ENCODE data around the gene HSF2BP.

HSF2BP gene

DNA sequence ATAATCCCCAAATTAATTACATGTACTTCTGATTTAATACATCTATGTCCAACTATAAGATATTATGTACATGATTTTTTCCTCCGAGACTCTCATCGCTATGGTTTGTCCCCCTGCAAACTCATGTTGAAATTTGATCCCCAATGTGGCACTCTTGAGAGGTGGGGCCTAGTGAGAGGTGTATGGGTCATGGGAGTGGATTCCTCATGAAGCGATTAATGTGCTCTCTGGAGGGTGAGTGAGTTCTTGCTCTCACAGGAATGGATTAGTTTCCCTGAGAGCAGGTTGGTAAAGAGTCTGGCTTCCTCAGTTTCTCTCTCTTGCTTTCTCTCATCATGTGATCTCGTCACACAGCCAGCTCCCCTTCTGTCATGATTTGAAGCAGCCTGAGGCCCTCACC is 16.1 kb downstream of the HSF2BP start:
- no peak overlapping the region for H3K4me3 ChIP-seq (ENCODE audit: low read depth, low read length)
- TF ChIP-seq, protein P1, sequence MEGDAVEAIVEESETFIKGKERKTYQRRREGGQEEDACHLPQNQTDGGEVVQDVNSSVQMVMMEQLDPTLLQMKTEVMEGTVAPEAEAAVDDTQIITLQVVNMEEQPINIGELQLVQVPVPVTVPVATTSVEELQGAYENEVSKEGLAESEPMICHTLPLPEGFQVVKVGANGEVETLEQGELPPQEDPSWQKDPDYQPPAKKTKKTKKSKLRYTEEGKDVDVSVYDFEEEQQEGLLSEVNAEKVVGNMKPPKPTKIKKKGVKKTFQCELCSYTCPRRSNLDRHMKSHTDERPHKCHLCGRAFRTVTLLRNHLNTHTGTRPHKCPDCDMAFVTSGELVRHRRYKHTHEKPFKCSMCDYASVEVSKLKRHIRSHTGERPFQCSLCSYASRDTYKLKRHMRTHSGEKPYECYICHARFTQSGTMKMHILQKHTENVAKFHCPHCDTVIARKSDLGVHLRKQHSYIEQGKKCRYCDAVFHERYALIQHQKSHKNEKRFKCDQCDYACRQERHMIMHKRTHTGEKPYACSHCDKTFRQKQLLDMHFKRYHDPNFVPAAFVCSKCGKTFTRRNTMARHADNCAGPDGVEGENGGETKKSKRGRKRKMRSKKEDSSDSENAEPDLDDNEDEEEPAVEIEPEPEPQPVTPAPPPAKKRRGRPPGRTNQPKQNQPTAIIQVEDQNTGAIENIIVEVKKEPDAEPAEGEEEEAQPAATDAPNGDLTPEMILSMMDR (IDR thresholded peaks at IDR 0.05; ENCODE audit: low read depth, low read length, missing control alignments): no peak
- DNase-seq (ENCODE audit: low read depth): no peak

DNA sequence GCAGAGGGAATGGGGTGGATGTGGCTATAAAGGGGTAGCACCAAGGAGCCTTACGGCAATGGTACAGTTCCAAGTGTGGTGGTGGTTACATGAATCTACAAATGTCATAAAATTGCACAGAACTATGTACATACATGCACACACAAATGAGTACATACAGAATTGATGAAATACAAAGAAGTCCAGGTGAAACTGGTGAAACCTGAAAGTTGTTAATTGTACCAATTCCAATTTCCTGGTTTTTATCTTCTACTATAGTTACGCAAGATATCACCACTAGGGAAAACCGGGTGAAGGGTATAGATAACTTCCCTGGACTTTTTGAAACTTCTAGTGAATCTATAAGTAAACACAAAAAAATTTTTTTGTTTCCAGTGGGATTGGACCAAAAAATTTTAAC is 18.9 kb downstream of the HSF2BP start:
- TF ChIP-seq, protein P1 (IDR thresholded peaks at IDR 0.05; ENCODE audit: low read depth, low read length, missing control alignments): no peak
- no peak overlapping the region for H3K4me3 ChIP-seq (ENCODE audit: low read depth, low read length)
- DNase-seq (ENCODE audit: low read depth): no peak

DNA sequence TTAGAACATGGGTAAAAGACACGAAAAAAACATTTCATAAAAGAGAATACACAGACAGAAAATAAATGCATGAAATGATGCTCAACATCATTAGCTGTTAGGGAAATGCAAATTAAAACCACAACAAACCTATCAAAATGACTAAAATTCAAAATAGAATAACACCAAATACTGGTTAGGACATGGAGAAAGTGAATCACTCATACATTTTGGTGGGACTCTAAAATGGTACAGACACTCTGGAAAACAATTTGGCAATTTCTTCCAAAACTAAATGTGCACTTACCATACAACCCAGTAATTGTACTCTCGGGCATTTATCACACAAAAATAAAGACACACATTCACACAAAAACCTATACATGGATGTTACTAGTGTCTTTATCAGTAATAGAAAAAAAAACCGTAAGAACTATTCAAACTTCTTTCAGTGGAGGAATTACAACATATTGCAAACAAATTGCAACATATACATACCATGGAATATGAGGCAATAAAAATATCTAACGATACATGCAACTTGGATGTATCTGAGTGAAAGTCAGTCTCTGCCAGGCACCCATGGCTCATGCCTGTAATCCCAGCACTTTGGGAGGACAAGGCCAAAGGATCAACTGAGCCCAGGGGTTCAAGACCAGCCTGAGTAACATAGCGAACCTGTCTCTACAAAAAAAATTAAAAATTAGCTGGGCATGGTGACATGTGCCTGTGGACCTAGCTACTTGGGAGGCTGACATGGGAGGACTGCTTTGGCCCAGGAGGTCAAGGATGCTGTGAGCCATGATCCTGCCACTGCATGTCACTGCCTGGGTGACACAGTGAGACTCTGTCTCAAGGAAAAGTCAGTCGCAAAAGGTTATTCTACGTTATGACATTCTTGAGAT is 19.6 kb downstream of the HSF2BP start:
- DNase-seq (ENCODE audit: low read depth): no peak
- TF ChIP-seq, protein P1 (IDR thresholded peaks at IDR 0.05; ENCODE audit: low read depth, low read length, missing control alignments): no peak

DNA sequence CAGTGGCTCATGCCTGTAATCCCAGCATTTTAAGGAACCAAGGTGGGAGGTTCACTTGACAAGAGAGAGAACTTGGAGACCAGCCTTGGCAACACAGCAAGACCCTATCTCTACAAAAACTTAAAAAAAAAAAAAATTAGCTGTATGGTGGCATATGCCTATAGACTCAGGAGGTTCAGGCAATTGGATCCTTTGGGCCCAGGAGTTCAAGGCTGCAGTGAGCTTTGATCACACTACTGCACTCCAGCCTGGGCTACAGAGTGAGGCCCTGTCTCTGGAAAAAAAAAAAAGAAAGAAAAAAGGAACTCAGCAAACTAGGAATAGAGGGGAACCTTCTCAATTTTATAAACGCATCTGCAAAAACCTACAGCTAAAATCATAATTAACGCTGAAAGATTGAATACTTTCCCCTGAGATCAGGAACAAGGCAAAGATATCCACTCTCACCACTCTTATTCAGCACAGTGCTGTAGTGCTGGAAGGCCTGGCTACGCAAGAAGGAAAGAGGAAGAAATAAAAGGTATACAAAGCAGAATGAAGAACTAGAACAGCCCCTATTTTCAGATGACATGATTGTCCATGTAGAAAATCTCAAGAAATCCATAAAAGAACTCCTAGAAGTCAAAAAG is 21.6 kb downstream of the HSF2BP start:
- no peak overlapping the region for H3K4me3 ChIP-seq (ENCODE audit: low read depth, low read length)
- TF ChIP-seq, protein P1 (IDR thresholded peaks at IDR 0.05; ENCODE audit: low read depth, low read length, missing control alignments): no peak
- DNase-seq (ENCODE audit: low read depth): no peak

More for the DNA sequence above, 19.6 kb downstream of the HSF2BP start:
- H3K4me3 ChIP-seq (ENCODE audit: low read depth, low read length): no peak overlapping the region

DNA sequence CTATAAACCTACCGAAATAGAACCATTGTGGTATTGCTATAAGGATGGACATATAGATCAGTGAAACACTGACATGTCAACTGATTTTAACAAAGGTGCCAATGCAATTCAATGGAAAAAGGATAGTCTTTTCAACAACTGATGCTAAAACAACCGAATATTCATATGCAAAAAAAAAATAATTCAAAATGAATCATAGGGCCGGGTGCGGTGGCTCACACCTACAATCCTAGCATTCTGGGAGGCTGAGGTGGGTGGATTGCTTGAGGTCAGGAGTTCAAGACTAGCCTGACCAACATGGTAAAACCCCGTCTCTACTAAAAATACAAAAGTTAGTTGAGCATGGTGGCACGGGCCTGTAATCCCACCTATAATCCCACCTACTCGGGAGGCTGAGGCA is 23.9 kb downstream of the HSF2BP start:
- no peak for DNase-seq (ENCODE audit: low read depth)
- H3K4me3 ChIP-seq (ENCODE audit: low read depth, low read length): no peak overlapping the region
- TF ChIP-seq, protein P1 (IDR thresholded peaks at IDR 0.05; ENCODE audit: low read depth, low read length, missing control alignments): no peak

DNA sequence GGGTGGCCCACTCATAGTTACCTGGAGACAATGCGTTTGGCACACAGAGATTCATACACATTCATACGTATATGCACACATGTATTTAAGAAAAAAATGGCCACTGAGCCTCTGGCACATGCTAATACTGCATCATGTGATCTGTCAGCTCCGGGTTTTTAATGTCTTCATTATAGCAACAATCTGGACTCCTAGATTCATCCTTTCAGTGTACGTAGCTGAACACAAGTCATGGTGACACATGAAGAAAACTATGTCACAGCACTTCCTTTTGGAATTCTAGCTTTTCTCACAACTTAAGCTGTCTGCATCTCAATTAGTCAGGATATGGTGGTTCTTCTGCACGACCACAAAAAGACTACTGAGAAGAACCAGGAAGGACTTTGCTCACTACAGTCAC is 24.7 kb downstream of the HSF2BP start:
- no peak overlapping the region for H3K4me3 ChIP-seq (ENCODE audit: low read depth, low read length)
- TF ChIP-seq, protein P1 (IDR thresholded peaks at IDR 0.05; ENCODE audit: low read depth, low read length, missing control alignments): no peak
- no peak for DNase-seq (ENCODE audit: low read depth)
